CD1c-positive myeloid dendritic cell (primary cell): ENCODE results near the gene GLRA3.
"Not testable (repeated sequence)": the region's sequence is repeated elsewhere in the genome, so short reads cannot be mapped to it uniquely, and the experiment has no call there.

Experiments used
- DNase-seq: peaks from one replicate; pipeline ENCODE4 v3.0.0-alpha.2; 2016; ENCODE audit errors: extremely low spot score

GLRA3 gene

DNA sequence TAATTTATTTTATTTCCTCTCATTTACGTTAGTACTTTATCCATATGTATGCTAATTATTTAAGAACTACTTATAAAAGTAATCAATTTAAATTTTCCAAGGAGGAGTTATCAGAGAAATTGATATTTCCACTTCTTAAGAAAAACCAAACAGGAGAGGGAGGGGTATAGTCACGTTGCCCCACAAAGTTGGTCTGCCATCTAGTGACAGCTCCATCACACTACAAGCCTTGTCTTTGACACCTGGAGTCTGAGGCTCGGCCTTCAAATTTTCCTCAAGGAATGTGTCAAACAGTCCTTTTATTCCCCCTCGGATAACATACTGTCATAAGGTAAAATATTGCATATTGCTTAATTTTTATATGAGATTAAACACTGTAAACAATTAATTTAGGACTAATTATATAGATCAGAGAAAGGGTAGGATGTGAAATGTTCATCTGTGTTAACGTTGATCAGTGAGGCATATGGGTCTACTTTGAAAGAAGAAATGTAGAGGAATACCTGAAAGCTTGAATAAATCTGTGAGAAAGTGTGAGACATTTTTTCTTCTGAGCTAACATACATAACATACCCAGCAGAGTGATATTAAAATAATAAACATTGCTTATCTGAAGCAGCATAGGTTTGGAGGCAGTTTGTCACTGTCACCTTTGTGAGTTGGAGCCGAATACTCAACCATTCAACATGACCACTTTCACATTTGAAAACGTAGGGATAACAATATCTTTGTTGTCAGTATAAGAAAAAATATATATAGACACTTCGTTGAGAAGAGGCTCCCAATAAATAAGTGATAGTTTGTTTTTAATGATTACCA lies 114.4 kb downstream of the GLRA3 start:
- peak; percentile 44 for DNase-seq

DNA sequence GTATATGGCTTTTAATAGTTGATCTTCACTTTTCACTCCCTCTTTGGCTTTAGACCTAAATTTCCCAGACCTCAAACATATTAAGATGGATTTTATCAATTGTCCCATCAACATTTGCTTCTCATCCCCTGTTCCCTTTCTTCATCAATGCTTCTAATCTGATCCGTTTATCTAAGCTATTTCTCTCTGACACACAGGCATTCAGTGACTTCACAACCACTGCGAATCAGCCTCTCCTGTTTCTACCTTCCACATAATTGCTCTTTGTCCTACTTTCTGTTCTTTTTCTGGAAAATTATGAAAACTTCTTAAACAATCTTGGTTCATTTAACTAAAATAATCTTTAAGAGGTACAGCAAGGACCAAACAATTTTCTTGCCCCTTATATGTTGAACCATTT lies 115.2 kb downstream of the GLRA3 start:
- no peak for DNase-seq

DNA sequence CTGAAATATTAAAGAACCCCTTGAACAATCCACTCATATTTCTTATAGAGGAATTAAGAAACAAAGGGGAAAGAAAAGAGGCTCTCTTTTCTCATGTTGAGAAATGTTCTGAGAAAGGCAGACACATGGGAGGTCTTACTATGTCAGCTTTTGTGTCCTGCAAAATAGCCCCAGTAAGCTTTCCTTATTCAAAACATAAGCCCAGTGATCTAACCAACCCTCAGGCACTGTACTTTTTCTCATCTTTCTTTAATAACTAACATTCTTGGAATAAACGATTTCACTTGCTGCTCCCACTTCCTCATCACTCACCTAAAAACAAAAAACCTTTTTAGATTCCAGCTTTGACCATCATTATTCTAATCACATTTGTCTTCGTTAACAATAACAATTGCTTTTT lies 115.9 kb downstream of the GLRA3 start:
- DNase-seq = no peak

DNA sequence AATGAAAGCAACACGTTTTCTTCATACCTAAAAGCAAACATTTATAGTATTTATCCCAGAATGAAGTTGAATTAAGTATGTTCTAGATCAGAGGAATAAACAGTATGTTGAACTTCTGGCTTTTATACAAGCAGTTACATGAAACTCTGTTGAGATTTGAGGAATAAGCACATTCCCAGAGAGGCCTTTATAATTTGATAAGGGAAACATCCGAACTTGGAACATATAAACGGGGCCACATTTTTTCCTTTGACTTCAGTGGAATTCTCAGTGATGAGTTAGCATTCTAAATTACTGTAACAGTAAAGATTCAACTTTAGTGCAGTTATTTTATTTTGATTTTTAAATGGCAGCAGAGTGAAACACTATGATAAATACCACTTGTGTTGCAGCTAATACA lies 119.5 kb downstream of the GLRA3 start:
- DNase-seq = no peak

DNA sequence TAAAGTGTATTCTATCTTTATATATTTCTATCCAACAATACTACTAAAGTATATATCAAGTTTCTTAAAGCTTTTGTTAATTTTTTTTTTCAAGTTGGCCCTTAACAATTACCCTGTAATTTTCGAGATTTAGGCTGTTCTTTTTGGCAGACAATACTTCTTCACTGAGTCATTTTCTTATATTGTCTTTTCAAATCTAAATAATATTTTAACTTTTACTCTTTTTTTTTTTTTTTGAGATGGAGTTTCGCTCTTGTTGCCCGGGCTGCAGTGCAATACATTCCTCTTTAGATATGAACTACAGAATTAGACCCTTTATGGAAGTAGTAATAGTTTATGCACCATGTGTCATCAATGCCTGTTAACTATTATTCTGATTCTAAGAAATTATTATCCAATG lies 120.7 kb downstream of the GLRA3 start:
- no peak for DNase-seq

DNA sequence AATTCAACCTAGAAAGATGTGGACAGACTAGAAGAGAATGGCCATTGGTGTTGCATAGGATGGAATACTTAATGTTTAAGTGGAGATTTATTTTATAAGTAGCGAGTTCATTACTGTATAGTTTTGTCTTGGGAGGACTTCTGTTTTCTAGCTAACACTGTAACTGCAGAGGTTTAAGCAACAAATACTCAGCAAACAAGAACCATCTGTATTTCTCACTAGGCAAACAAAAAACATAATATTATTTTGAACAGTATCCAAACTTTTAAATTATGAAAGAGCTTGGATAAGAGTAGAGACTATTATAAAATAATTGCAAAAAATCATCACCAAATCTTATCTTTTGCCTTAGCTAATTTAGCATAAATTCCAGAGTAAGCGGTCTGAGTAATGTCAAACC lies 121.1 kb downstream of the GLRA3 start:
- DNase-seq = no peak

DNA sequence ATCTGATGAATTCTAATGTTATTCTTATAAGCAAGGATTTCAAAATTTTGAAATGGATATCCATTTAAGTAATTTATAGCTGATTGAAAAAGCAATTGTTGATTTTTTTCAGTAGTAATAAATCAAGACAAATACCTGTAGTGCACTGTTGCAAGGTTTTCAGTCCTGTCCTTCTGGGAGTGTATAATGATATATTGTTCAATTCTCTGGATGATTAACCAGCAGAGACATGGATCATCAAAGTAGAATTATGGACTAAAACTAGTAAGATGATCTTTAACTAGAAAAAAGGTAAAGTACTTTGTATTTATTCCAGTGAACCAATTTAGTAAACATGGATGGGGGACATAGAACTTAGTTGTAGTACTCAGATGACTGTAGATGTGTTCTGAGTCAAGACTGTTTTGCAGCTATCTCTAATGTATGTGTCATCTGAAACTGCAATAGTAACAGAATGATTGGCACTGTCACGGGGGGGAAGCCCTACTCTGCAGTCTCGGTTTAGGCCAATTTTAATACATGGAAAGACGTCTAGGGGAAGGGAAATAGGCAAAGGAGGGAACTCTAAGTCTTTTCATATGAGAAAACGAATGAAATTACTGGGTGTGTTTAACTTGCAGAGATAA lies 121.9 kb downstream of the GLRA3 start:
- no peak for DNase-seq

DNA sequence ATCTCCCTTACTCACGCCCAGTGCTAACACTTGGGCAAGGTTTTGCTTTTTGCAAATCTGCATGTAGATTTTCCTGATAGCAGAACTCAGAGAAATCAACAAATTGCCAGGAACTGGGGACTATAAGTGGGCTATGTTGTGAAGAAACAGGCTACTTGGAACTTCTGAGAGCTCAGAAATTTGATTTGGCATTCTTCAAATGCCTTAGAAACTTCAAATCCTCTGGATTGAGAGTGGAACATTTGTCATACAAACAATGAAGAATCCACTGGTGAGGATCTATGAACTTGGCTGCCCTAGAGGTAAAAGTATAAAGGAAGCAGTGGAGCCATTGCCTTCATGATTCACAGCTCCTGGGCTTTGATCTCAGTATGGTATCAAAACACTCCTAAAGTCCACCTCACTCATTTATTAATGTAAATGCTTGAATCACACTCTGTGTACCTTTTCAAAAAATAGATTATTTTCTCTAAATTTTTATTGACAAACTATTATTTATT lies 126.0 kb downstream of the GLRA3 start:
- DNase-seq = no peak

DNA sequence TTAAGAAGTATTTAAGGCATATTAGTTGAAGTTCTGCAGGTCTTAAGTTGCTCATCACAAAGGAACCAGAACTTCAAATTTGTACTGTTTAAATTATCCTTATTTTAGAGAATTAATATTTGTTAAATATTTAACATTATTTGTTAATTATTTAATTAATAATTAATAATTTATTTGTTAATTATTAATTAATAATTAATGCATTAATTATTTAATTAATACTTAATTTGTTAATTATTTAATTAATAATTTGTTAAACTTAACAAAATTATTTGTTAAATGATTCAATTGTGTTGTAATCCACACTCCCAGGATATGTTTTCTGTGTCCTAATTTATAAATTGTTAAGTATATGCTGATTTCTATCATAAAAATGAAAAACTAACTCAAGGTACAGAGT lies 129.4 kb downstream of the GLRA3 start:
- no peak for DNase-seq

DNA sequence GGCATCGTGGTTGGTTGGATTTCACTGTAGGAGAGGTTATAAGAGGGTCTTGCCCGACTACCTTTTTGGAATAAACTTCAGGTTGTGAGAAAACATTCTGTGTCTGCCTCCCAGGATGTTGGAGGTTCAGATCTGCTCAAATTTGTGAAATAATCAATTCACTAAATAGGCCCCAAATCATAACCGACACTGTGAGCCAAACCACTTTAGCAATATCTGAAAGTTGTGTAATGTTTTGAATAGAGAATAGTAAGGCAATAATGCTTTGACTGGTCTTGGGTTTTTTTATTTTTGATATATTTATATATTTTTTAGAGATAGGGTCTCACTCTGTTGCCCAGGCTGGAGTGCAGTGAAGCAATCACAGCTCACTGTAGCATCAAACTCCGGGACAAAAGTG lies 131.2 kb downstream of the GLRA3 start:
- DNase-seq = no peak

DNA sequence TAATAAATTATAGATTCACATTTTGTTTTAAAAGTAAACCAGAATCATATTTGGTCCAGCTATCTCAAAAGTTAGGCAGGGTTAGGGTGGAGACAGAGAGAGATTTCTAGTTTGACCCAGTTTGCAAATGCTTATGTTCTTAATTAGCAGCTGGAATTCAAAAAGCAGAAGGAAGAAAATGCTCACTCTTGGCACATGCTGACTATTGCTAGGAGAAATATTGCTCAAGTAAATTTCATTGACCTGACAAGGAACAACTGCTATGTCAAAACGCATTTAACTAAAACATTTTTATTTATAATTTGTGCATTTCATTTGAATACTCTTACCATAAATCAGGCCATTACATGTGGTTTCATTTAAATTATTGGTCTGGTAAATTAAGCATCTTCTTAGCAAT lies 131.8 kb downstream of the GLRA3 start:
- no peak for DNase-seq

DNA sequence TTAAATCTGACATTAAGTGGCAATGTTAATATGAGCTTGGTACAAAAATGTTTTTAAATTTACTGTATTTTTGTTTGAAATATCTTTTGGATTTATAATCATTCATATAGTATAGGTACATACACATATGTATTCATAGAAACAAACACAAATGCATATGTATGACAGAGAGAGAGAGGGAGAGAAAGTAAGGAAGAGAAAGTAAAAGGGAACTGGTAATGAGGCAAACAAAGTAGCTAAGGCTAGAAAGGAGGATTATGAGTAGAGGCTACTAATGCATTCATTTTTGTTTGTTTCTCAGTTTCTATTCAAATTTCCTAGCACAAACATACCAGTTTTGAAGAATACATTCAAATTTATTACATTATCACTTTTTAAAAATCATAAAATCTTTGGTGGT lies 132.4 kb downstream of the GLRA3 start:
- no peak for DNase-seq

DNA sequence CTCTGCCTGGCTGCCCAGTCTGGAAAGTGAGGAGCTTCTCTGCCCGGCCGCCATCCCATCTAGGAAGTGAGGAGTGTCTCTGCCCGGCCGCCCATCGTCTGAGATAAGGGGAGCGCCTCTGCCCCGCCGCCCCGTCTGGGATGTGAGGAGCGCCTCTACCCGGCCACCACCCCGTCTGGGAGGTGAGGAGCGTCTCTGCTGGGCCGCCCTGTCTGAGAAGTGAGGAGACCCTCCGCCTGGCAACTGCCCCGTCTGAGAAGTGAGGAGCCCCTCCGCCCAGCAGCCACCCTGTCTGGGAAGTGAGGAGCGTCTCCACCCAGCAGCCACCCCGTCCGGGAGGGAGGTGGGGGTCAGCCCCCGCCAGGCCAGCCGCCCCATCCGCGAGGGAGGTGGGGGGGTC lies 137.2 kb downstream of the GLRA3 start:
- DNase-seq = not testable (repeated sequence)

DNA sequence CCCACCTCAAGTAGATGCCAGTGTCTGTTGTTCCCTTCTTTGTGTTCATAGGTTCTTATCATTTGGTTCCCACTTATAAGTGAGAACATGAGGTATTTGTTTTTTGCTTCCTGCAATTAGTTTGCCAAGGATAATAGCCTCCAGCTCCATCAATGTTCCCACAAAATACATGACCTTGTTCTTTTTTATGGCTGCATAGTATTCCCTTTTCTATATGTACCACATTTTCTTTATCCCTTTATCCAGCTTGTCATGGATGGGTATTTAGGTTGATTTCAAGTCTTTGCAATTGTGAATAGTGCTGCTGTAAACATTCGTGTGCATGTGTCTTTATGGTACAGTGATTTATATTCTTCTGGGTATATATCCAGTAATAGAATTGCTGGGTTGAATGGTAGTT lies 138.4 kb downstream of the GLRA3 start:
- no peak for DNase-seq

DNA sequence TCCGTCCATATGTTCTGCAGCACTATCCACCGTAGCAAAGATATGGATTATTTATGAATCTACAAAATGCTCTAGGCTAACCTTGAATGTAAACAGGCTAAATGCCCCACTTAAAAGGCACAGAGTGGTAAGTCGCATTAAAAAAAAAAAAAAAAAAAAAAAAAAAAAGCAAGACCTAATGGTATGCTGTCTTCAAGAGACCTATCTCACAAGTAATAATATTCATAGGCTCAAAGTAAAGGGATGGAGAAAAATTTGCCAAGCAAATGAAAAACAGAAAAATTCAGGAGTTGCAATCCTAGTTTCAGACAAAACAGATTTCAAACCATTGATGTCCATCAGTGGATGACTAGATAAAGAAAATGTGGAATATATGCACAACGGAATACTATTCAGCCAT lies 139.4 kb downstream of the GLRA3 start:
- DNase-seq = no peak

DNA sequence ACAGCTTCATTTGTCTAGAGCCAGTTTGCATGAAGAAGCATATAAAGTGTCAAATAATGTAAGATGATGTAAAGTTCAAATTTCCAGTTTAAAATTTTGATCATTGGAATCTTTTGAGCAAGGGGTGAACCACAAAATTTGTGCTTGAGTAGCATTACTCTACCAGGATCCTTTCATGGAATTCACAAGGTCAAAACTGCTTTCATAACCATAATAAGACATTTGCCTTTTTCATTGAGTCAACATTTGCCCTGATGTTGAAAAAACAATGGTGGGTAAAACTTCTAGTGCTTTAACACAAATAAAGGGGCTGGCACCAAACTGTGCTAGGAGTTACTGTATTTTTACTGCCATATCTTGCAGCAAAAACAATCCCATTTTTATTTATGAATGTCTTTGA lies 142.2 kb downstream of the GLRA3 start:
- DNase-seq = no peak

DNA sequence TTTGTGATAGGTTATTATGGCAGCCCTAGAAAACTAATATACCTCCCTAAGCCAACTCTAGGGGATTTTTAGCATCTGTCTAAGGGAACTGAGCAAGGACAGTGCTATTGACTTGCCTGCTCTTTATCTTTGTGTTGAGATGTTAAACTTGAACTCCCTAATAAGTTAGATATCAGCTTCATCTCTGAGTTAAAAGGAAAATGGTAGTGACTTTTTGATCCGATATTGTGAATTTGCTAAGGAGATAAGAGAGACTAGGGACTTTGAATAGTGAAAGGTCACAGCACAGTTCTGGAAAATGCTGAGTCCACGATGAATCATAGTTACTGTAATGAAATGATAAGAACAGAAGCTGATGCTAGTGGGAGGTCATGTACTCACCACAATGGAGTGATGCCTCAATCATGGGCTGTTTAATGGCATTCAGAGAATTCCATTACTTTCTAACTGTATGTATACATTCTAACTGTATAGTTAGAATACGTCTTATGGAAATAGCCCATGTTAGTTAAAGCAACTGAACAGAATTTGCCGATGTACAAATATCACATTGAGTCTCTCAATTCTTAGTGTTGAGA lies 147.2 kb downstream of the GLRA3 start:
- DNase-seq = no peak

DNA sequence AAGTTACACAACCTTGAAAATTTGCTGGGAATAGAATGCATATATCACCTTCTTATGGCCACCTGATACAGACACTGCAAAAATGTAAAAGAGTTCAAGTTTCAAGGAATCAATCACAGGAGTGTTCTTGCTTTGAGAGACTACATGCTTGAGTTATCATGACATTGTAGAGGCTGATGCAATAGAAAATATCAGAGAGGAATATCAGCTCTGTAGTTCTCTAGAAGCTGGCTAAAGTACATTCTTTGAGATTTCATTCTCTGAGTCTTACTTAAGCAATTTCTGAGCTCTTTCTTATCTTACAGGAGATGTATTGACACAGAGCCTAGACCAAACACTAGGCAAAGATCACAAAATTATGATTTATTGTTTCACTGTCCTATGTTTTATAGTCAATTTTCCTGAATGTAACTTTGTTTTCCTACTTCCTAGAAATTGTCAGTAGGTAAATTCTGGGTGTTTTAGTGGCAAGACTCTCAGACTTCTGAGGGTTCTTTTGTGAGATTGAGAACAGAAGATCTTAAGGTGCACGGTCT lies 154.7 kb downstream of the GLRA3 start:
- no peak for DNase-seq

DNA sequence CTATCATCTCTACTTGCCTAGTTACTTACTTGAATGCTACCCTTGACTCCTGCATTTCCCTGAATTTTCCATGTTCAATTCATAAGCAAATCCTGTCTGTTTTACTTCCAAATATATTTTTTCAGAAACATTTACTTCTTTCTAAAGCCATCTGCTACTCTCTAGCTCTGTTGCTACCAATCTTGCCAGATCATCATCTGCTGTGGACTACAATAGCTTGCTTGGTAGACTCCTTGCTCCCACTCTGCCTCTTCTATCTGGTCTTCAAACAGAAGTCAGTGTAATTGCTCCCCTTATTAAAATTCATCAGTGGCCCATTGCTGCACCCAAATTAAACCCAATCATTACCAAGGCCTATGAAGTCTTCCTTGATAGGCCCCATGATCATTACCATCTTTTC lies 155.2 kb downstream of the GLRA3 start:
- no peak for DNase-seq

DNA sequence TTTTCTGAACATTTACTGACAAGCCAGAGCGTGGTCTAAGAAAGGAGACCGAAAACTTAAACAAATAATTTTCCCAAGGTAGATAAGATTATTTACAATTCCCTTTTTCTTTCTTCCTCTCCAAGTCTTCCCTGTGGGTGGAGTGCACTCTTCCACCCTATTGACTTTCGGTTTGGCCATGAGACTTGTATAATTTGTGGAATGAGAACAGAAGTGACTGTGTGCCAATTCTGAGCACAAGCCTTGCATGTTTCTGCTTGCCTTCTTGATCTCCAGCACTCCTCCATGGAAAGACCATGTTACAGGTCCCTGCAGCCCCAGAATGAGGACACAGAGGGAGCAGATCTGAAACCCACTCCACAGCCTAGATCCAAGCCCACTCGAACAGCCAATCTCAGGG lies 156.8 kb downstream of the GLRA3 start:
- DNase-seq = no peak

DNA sequence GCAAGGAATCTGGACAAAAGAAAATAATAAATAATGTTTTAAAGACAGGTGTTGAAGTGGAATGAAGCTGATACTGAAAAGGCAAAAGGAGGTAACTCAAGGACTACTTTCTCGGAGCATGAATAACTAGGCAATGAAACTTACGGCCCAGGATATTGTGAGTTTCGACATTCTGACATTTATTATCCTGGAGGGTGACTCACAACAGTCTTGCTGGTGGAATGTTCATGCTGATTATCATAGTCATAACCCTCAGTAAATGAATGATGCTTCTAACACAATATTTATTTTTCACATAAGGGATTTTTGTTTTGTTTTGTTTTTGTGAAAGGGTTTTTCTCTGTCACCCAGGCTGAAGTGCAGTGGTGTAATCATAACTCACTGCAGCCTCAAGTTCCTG lies 159.8 kb downstream of the GLRA3 start:
- DNase-seq = no peak

DNA sequence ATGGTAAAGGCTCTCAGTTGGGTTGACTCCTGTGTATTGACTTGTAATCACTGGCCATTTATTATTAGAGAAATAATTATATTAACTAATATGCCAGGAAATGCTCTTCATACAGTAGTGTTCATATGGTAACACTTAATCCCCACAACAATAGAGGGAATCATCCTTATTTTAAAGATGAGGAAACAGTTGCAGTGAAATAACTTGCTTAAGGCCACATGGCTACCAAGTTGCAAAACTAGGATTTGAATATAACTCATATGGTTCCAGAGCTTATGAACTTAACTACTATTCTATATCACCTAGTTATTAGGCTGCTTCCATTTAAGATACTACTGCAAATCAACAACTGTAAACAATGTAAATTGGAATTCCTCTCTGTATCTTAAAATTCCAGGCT lies 163.2 kb downstream of the GLRA3 start:
- no peak for DNase-seq

DNA sequence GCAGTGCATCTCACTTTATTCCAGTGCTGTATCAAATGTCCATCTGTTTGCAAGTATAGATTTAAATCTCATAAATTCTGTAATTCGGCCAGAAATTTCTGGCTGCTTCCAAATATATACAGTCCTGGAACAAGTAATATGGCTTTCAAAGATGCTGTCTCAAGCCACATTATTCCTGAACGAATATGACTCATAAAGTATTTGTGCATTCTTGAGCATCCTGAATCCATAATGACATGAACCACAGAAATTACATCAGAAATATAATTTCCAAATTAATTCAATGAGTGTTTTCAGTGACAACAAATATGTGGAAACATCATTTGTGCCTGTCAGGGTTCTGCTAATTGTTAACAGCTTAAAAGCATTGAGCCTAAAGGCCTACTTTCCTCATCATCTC lies 165.8 kb downstream of the GLRA3 start:
- no peak for DNase-seq
